Uterus (tissue), 4 donors: ENCODE results near the gene MST1. TPM values are rescaled to one million over a fixed set of nuclear protein-coding genes. Genes with fewer than 3 reads are reported as not detected.
"Not testable (repeated sequence)": the region's sequence is repeated elsewhere in the genome, so short reads cannot be mapped to it uniquely, and the experiment has no call there.

Experiments used
- DNase-seq, 2 donors: peaks; one replicate each; pipeline ENCODE4 v3.0.0-alpha.2; 2019 to 2020
- H3K27ac ChIP-seq, 2 donors: fragments of 200-600 bp; sonication (generic); 1 replicate in 1 of 2; 2 replicates in 1 of 2; pipeline ENCODE4 v1.5.1; 2016 to 2018
- H3K27me3 ChIP-seq, 2 donors: fragments of 200-600 bp; sonication (generic); one replicate each; pipeline ENCODE4 v1.5.1; 2018 to 2019; ENCODE audit warnings: control low read depth in 1 of 2
- H3K36me3 ChIP-seq, 2 donors: fragments of 200-600 bp; sonication (generic); one replicate each; pipeline ENCODE4 v1.5.1; 2019; ENCODE audit warnings: control low read depth in 1 of 2
- H3K4me1 ChIP-seq, 2 donors: fragments of 200-600 bp; sonication (generic); one replicate each; pipeline ENCODE4 v1.5.1; 2018 to 2019; ENCODE audit warnings: control low read depth in 1 of 2
- H3K4me3 ChIP-seq, 2 donors: fragments of 200-600 bp; sonication (generic); 1 replicate in 1 of 2; 2 replicates in 1 of 2; pipeline ENCODE4 v1.5.1; 2018 to 2019; ENCODE audit warnings: mild to moderate bottlenecking in 1 of 2
- H3K9me3 ChIP-seq, 2 donors: fragments of 200-600 bp; sonication (generic); one replicate each; pipeline ENCODE4 v1.5.1; 2019; ENCODE audit warnings: control low read depth in 1 of 2
- POLR2A ChIP-seq, 2 donors: fragments of 450-650 bp; IDR thresholded peaks; one replicate each; pipeline ENCODE4 v1.6.1; 2016; ENCODE audit warnings: antibody characterized with exemption in 2 of 2, mild to moderate bottlenecking in 1 of 2, moderate library complexity in 1 of 2
- intact Hi-C: fragments of 100-400 bp; cut with DNase I; formaldehyde crosslinking; loops from one replicate; pipeline ENCODE4 v1.15.1; 2023; ENCODE audit warnings: low total_unique reads
- total RNA-seq, 4 donors: library from RNA; depleted of rRNA in 3 of 4; stranded (reverse); fragments of >200 nt in 3 of 4; gene quantifications; one replicate each; pipeline versions ENCODE4 v1.1.0 to v1.2.4, GENCODE V29; 2014 to 2023
- TF ChIP-seq, protein P1 (sequence below), 4 experiments: fragments of 200-600 bp in 2 of 4; fragments of 450-650 bp in 2 of 4; sonication (generic) in 2 of 4; IDR thresholded peaks; one replicate each; pipeline ENCODE4 v1.5.1; 2016 to 2019; ENCODE audit warnings: antibody characterized with exemption in 4 of 4, mild to moderate bottlenecking in 2 of 4, moderate library complexity in 1 of 4
- donor health status: DM: yes; HTN: yes; CAD: no.

The MST1 gene
- total RNA-seq, 4 donors from 2014 or later = 5.1 to 11.5 (median 10.4) TPM; not detected in 1

DNA sequence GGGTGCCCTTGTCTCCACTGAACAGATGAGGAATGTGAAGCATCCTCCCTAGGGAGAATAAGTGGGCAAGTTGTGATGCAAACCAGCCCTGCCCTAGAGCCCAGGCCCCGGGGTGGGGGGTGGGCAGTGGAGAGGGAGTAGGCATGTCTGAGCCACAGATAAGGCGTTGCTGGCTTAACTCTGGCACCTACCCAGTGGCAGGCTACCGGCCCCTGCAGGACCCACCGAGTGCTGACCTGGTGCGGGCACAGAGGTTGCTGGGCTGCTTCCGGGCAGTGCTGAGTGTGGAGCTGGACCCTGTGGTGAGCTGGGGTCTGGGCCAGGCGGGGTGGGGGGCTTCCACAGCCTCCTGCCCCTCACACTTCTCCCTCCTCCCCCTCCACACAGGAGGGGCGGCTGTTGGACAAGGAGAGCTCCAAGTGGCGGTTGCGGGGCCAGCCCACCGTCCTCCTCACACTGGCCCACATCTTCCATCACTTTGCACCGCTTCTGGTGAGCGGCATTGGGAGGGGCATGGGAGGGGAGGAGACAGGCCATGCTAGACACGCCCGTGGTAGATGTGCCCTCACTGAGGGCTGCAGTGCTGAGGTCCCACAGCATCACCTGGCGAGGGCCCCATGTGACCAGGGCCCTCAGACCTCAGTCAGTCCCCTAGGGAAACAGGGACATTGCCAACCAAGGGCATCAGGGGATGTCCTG lies 10.2 kb upstream of the MST1 start:
- Histone ChIP-seq H3K9me3 (no peaks in the 10 kb centered on the region), H3K36me3 (no peaks in the 10 kb centered on the region), H3K4me3 (no peak overlapping the region), H3K27me3 (no peaks in the 10 kb centered on the region), H3K27ac (no peak overlapping the region), H3K4me1 (no peaks in the 10 kb centered on the region)
- TF ChIP-seq, protein P1, sequence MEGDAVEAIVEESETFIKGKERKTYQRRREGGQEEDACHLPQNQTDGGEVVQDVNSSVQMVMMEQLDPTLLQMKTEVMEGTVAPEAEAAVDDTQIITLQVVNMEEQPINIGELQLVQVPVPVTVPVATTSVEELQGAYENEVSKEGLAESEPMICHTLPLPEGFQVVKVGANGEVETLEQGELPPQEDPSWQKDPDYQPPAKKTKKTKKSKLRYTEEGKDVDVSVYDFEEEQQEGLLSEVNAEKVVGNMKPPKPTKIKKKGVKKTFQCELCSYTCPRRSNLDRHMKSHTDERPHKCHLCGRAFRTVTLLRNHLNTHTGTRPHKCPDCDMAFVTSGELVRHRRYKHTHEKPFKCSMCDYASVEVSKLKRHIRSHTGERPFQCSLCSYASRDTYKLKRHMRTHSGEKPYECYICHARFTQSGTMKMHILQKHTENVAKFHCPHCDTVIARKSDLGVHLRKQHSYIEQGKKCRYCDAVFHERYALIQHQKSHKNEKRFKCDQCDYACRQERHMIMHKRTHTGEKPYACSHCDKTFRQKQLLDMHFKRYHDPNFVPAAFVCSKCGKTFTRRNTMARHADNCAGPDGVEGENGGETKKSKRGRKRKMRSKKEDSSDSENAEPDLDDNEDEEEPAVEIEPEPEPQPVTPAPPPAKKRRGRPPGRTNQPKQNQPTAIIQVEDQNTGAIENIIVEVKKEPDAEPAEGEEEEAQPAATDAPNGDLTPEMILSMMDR (IDR thresholded peaks at IDR 0.05) = no peak
- no peak for TF ChIP-seq POLR2A (IDR thresholded peaks at IDR 0.05)
- intact Hi-C loops = no loop called here
- no peak for DNase-seq

GRCh38 chr3:49695350-49696015 lies 6.2 kb upstream of the MST1 start:
- H3K4me1 ChIP-seq, H3K36me3 ChIP-seq, intact Hi-C loops, DNase-seq, H3K9me3 ChIP-seq, H3K27ac ChIP-seq, H3K27me3 ChIP-seq, H3K4me3 ChIP-seq: not testable (repeated sequence)

DNA sequence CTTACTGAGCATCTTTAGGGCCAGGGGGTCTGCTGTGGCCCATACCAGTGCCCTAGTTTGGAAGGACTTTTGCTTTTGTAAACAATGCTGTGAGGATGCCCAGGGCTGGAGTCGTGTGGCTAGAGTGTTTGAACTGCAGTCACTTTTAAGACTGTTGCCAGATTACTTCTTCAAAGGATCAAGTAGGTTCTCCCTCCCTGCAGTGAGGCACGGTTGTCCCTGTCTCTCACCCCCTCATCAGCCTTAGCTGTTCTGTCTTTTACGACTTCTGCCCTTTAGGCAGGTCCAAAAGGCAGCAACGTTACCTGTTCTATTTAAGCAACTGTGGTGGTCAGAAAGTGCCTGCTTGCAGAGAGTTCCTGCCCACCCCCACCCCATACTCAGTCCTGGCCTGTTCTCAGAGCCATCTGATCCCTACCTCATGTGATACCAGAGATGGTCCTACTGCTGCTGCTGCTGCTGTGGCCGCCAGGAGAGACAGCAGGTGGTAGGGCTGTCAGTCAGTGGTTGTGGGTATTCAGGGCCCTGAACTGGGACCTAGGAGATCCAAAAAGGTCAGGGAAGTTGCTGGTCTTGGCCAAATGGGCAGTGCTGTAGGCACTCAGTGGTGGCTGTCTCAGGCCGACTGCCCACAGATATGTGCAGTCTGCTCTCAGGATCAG lies 5.3 kb upstream of the MST1 start:
- H3K36me3 ChIP-seq, H3K9me3 ChIP-seq, H3K27ac ChIP-seq, H3K27me3 ChIP-seq, DNase-seq, intact Hi-C loops, H3K4me3 ChIP-seq: not testable (repeated sequence)
- H3K4me1 ChIP-seq = peaks cover 0 to 12% of the 10 kb centered on the region in 2 donors

GRCh38 chr3:49691481-49691880 lies 2.2 kb upstream of the MST1 start:
- H3K36me3 ChIP-seq, intact Hi-C loops, H3K27ac ChIP-seq, DNase-seq, H3K9me3 ChIP-seq, H3K27me3 ChIP-seq, H3K4me3 ChIP-seq: not testable (repeated sequence)
- peaks cover 0 to 12% of the 10 kb centered on the region in 2 donors for H3K4me1 ChIP-seq

- H3K27me3 ChIP-seq, H3K36me3 ChIP-seq, H3K9me3 ChIP-seq, H3K27ac ChIP-seq, intact Hi-C loops, DNase-seq, H3K4me3 ChIP-seq: not testable (repeated sequence)
- peaks cover 0 to 12% of the 10 kb centered on the region in 2 donors for H3K4me1 ChIP-seq
These were observed 1.6 kb upstream of the MST1 start for GRCh38 chr3:49690856-49691255.

DNA sequence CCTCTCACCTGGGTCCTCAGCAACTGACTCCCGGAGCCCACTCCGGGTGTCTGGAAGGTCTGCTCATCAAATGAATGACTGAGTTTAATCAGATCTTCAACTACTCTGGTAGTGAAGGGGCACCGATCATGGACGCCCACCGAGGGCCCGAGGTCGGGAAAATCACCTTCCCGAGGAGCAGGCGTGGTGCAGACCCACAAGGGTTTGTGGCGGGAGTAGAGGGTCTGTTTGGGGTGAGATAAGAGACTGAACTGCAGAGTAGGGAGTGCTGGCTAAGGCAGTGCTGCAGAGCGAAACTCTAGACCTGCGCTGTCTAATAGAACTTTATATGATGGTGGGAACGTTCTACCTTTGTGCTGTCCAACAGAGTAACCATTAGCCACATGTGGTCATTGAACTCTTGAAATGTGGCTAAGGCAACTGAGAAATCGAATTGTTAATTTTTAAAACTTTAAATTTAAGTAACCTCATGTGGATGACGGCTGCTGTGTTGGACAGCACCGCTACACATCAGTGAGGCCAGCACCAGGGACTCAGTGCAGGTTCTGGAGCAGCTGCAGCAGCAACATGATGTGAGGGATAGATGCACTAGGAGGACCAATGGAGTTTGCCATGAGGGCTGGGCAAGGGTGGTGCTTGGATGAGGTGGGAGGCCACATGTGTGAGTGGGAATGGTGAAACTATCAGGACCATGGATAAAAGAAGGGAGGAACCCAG lies 792 bp upstream of the MST1 start:
- H3K36me3 ChIP-seq, H3K9me3 ChIP-seq, DNase-seq, H3K27me3 ChIP-seq, intact Hi-C loops: not testable (repeated sequence)
- Histone ChIP-seq H3K4me1 (peaks cover 0 to 12% of the 10 kb centered on the region in 2 donors), H3K27ac (peak overlapping the region; percentile 40 to 86), H3K4me3 (peak overlapping the region; percentile 79 to 84)

- DNase-seq, H3K27me3 ChIP-seq, H3K36me3 ChIP-seq, intact Hi-C loops, H3K9me3 ChIP-seq: not testable (repeated sequence)
- peak overlapping the region; percentile 79 to 84 for H3K4me3 ChIP-seq
- H3K4me1 ChIP-seq = peaks cover 0 to 12% of the 10 kb centered on the region in 2 donors
- H3K27ac ChIP-seq = peak overlapping the region; percentile 40 to 86
These were observed 782 bp downstream of the MST1 start for GRCh38 chr3:49688338-49689045.

DNA sequence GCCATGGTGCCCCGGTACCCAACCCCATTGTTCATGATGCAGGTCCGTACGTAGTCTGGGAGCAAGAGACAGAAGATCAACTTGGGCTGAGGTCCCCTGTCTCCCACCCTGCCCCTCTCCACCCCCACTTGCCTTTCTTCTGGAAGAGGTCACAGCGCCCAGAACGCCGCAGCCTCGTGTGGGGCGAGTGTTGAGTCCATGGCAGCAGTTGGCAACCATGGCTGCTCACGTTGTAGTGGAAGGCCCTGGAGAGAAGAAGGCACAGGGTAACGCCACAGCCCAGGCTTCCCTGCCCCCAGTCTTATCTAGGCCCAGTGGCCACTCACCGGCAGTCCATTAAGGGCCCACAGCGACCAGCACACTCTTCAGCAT lies 1.9 kb downstream of the MST1 start:
- DNase-seq, H3K4me3 ChIP-seq, intact Hi-C loops, H3K27me3 ChIP-seq, H3K9me3 ChIP-seq, H3K27ac ChIP-seq, H3K36me3 ChIP-seq: not testable (repeated sequence)
- peaks cover 0 to 12% of the 10 kb centered on the region in 2 donors for H3K4me1 ChIP-seq

DNA sequence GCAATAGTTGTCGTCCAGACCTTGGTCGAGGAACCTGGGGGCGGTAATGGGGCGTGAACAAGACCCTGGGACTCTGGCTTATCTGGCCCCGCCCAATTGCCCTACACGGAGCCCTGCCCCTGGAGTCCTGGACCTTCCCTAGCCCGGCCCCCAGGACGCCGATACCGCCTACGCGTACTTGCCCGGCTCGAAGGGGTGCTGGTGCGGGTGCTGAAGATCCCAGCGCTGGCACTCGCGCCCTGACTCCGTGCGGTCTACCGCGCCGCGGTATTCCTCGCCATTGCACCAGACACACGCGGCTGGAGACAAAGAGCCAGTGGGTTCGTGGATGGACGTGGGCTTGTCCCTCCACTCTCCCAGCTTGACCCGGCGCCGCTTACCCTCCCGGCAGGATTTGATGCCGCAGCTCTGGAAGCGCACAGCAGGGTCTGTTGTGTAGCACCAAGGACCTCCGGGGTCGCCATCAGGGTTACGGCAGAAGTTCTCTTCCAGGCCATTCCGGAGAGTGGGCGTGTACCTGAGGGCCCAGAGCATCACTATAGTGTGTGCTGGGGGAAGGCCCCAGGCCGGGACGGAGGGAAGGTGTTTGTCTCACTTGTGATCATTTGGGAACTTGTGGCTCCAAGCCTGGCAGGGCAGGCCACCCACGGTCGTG lies 2.4 kb downstream of the MST1 start:
- H3K27me3 ChIP-seq, H3K36me3 ChIP-seq, H3K9me3 ChIP-seq, intact Hi-C loops, H3K27ac ChIP-seq: not testable (repeated sequence)
- DNase-seq = peak in 1 of 2 donors; percentile 36
- Histone ChIP-seq H3K4me1 (peaks cover 0 to 12% of the 10 kb centered on the region in 2 donors), H3K4me3 (peak overlapping the region in 1 of 2 donors; percentile 9)

DNA sequence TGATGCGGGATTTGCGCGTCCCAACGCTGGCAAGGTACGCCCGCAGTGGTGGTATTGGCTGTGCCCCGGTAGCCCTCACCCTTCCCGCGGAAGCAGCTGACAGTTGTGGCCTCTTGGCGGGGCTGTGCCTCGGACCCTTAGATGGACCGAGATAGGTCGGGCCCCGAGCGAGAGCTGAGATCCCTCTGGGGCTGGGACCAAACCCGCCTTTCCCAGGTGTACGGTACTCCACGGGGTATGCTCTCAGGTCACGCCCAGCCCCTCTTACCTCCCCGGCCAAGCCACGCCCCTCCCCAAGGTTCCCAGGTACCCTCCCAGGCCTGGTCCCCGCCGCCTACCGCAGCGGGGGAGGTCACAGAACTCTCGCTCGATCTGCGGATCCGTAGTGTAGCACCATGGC lies 2.9 kb downstream of the MST1 start:
- intact Hi-C loops, H3K36me3 ChIP-seq, H3K27me3 ChIP-seq, H3K9me3 ChIP-seq, H3K27ac ChIP-seq, DNase-seq: not testable (repeated sequence)
- Histone ChIP-seq H3K4me1 (peaks cover 0 to 12% of the 10 kb centered on the region in 2 donors), H3K4me3 (peak overlapping the region in 1 of 2 donors; percentile 9)

- intact Hi-C loops, H3K27me3 ChIP-seq, H3K27ac ChIP-seq, H3K36me3 ChIP-seq, DNase-seq, H3K4me3 ChIP-seq, H3K4me1 ChIP-seq, H3K9me3 ChIP-seq: not testable (repeated sequence)
These were observed 3.4 kb downstream of the MST1 start for GRCh38 chr3:49685846-49686245.
